ACC112 (cell line): ENCODE results near the gene SPATA33.
"Not testable (repeated sequence)": the region's sequence is repeated elsewhere in the genome, so short reads cannot be mapped to it uniquely, and the experiment has no call there.

Experiments
- H2AFZ ChIP-seq: fragments of 200-600 bp; sonication (generic); one replicate; pipeline ENCODE4 v1.6.0; 2017; ENCODE audit warnings: antibody characterized with exemption, low read length; ENCODE audit not compliant: unreplicated experiment
- H3K27ac ChIP-seq: fragments of 200-600 bp; sonication (generic); 2 replicates; pipeline ENCODE4 v1.5.1; 2014; ENCODE audit warnings: low read depth, mild to moderate bottlenecking, antibody characterized with exemption, low read length, moderate library complexity
- H3K27me3 ChIP-seq: fragments of 200-600 bp; sonication (generic); 2 replicates; pipeline ENCODE4 v1.6.1; 2014; ENCODE audit warnings: mild to moderate bottlenecking, antibody characterized with exemption, low read length, moderate library complexity, mixed read lengths; ENCODE audit not compliant: insufficient read depth
- H3K36me3 ChIP-seq: fragments of 200-600 bp; sonication (generic); 2 replicates; pipeline ENCODE4 v1.6.1; 2016; ENCODE audit warnings: mild to moderate bottlenecking, antibody characterized with exemption, low read length, moderate library complexity, mixed read lengths; ENCODE audit not compliant: insufficient read depth
- H3K4me1 ChIP-seq: fragments of 200-600 bp; sonication (generic); one replicate; pipeline ENCODE4 v1.6.1; 2016; ENCODE audit warnings: low read length, mixed read lengths; ENCODE audit not compliant: insufficient read depth, unreplicated experiment, control insufficient read depth
- H3K4me3 ChIP-seq: fragments of 200-600 bp; sonication (generic); 2 replicates; pipeline ENCODE4 v1.5.1; 2014; ENCODE audit warnings: mild to moderate bottlenecking, low read depth, low read length
- H3K79me2 ChIP-seq: fragments of 200-600 bp; sonication (generic); one replicate; pipeline ENCODE4 v1.6.0; 2016; ENCODE audit warnings: low read length; ENCODE audit not compliant: control insufficient read depth, unreplicated experiment, insufficient read depth

The SPATA33 gene

GRCh38 chr16:89633064-89633631 is 24.5 kb upstream of the SPATA33 start:
- peaks cover 17% of the 10 kb centered on the region for H3K4me1 ChIP-seq
- H3K27ac ChIP-seq: peak overlapping the region; percentile 58; the same call in 1 of the 2 replicates
- no peaks in the 10 kb centered on the region for H3K36me3 ChIP-seq
- no peak overlapping the region for H2AFZ ChIP-seq
- H3K4me3 ChIP-seq: peak overlapping the region; percentile 14; the same call in 1 of the 2 replicates
- no peaks in the 10 kb centered on the region for H3K79me2 ChIP-seq
- no peaks in the 10 kb centered on the region for H3K27me3 ChIP-seq

- H3K27me3 ChIP-seq: not testable (repeated sequence)
Observed at GRCh38 chr16:89634463-89635385, 22.9 kb upstream of the SPATA33 start.

GRCh38 chr16:89636663-89637062 is 21.0 kb upstream of the SPATA33 start:
- Histone ChIP-seq H3K79me2 (no peaks in the 10 kb centered on the region), H3K36me3 (no peaks in the 10 kb centered on the region), H3K27me3 (no peaks in the 10 kb centered on the region), H3K27ac (no peak overlapping the region), H3K4me3 (no peak overlapping the region), H3K4me1 (peaks cover 20% of the 10 kb centered on the region), H2AFZ (no peak overlapping the region)

More at GRCh38 chr16:89634463-89635385, 22.9 kb upstream of the SPATA33 start:
- not testable (repeated sequence) for H3K36me3 ChIP-seq, H3K27ac ChIP-seq, H2AFZ ChIP-seq, H3K79me2 ChIP-seq, H3K4me3 ChIP-seq
- H3K4me1 ChIP-seq: peaks cover 17% of the 10 kb centered on the region

- no peak overlapping the region for H3K27ac ChIP-seq
- no peaks in the 10 kb centered on the region for H3K27me3 ChIP-seq
- H3K79me2 ChIP-seq: no peaks in the 10 kb centered on the region
- peaks cover 18% of the 10 kb centered on the region for H3K4me1 ChIP-seq
- H2AFZ ChIP-seq: no peak overlapping the region
- no peak overlapping the region for H3K4me3 ChIP-seq
- H3K36me3 ChIP-seq: no peaks in the 10 kb centered on the region
Observed at GRCh38 chr16:89637379-89637778, 20.3 kb upstream of the SPATA33 start.

- H3K27ac ChIP-seq: no peak overlapping the region
- H3K27me3 ChIP-seq: no peaks in the 10 kb centered on the region
- no peaks in the 10 kb centered on the region for H3K79me2 ChIP-seq
- H3K36me3 ChIP-seq: no peaks in the 10 kb centered on the region
- no peak overlapping the region for H3K4me3 ChIP-seq
- peaks cover 8% of the 10 kb centered on the region for H3K4me1 ChIP-seq
- no peak overlapping the region for H2AFZ ChIP-seq
Observed at GRCh38 chr16:89638455-89638854, 19.2 kb upstream of the SPATA33 start.

- Histone ChIP-seq H3K27me3 (no peaks in the 10 kb centered on the region), H3K36me3 (no peaks in the 10 kb centered on the region), H2AFZ (no peak overlapping the region), H3K4me1 (peaks cover 4% of the 10 kb centered on the region), H3K27ac (no peak overlapping the region), H3K4me3 (no peak overlapping the region), H3K79me2 (no peaks in the 10 kb centered on the region)
Observed at GRCh38 chr16:89639385-89639784, 18.3 kb upstream of the SPATA33 start.

GRCh38 chr16:89641458-89642119 is 16.0 kb upstream of the SPATA33 start:
- no peak overlapping the region for H2AFZ ChIP-seq
- H3K79me2 ChIP-seq: no peaks in the 10 kb centered on the region
- no peak overlapping the region for H3K27ac ChIP-seq
- H3K4me1 ChIP-seq: peaks cover 4% of the 10 kb centered on the region
- no peaks in the 10 kb centered on the region for H3K27me3 ChIP-seq
- no peak overlapping the region for H3K4me3 ChIP-seq
- no peaks in the 10 kb centered on the region for H3K36me3 ChIP-seq

- Histone ChIP-seq H3K4me3 (no peak overlapping the region), H3K27ac (no peak overlapping the region), H3K4me1 (peaks cover 4% of the 10 kb centered on the region), H2AFZ (no peak overlapping the region), H3K27me3 (no peaks in the 10 kb centered on the region), H3K79me2 (no peaks in the 10 kb centered on the region), H3K36me3 (peaks cover 6% of the 10 kb centered on the region; the same call in 1 of the 2 replicates)
Observed at GRCh38 chr16:89642574-89642973, 15.1 kb upstream of the SPATA33 start.

GRCh38 chr16:89643769-89644300 is 13.8 kb upstream of the SPATA33 start:
- Histone ChIP-seq H3K27ac (no peak overlapping the region), H3K36me3 (peaks cover 6% of the 10 kb centered on the region; the same call in 1 of the 2 replicates), H2AFZ (no peak overlapping the region), H3K4me3 (no peak overlapping the region), H3K27me3 (no peaks in the 10 kb centered on the region), H3K4me1 (peaks cover 4% of the 10 kb centered on the region), H3K79me2 (no peaks in the 10 kb centered on the region)

- peaks cover 4% of the 10 kb centered on the region for H3K4me1 ChIP-seq
- peaks cover 6% of the 10 kb centered on the region; the same call in 1 of the 2 replicates for H3K36me3 ChIP-seq
- H2AFZ ChIP-seq: no peak overlapping the region
- no peaks in the 10 kb centered on the region for H3K27me3 ChIP-seq
- no peak overlapping the region for H3K4me3 ChIP-seq
- no peak overlapping the region for H3K27ac ChIP-seq
- no peaks in the 10 kb centered on the region for H3K79me2 ChIP-seq
Observed at GRCh38 chr16:89645122-89645521, 12.5 kb upstream of the SPATA33 start.
